Measurements from ENCODE around the gene ESRRG.

Gene ESRRG

GRCh38 chr1:216651826-216652418, 71.3 kb downstream of the ESRRG start:
- in situ Hi-C loops (cut with MboI; ENCODE audit: low pct_unique_long_range_greater_than_20kb, low sequenced_read_pairs) = no loop called here
- no peak for DNase-seq

- in situ Hi-C loops (cut with MboI; ENCODE audit: low pct_unique_long_range_greater_than_20kb, low sequenced_read_pairs) = no loop called here
- DNase-seq = no peak
Measured at GRCh38 chr1:216643176-216643575, 80.1 kb downstream of the ESRRG start.

DNA sequence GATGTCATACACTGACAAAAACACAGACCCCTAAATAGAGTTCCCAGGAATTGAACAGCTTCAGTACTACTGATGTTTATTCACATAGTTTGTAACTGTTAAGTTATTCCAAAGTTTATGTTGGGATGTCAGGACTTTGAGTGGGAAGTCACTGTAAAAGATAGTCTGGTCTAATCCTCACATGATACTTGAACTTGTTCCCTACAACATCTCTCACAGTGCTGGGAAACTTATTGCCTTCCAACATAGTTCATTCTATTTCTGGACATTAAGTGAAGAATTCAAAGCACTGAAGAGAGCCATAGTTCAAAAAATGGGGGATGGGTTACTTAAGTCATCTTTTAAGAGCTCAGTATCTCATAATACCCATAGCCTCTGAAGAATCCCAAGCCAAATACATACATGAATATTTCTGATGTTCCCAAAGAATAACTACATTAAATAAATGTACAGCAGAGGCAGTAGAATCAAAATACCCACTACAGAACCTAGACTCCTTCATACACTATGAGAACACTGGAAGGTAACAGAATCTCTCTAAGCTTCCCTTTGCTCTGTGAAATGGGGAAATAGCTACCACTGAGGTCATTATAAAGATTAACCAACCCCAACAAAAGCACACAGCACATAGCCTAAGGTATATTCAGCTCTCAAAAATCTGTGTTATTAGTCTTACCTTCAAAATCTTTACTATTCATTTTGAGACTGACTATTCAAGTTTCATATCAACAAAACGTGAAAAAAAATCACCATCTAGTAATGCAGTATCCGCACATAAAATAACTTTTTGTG, 81.4 kb downstream of the ESRRG start:
- in situ Hi-C loops (cut with MboI; ENCODE audit: low pct_unique_long_range_greater_than_20kb, low sequenced_read_pairs) = no loop called here
- DNase-seq = no peak

GRCh38 chr1:216640100-216640499, 83.1 kb downstream of the ESRRG start:
- DNase-seq = no peak
- in situ Hi-C loops (cut with MboI; ENCODE audit: low pct_unique_long_range_greater_than_20kb, low sequenced_read_pairs) = no loop called here

DNA sequence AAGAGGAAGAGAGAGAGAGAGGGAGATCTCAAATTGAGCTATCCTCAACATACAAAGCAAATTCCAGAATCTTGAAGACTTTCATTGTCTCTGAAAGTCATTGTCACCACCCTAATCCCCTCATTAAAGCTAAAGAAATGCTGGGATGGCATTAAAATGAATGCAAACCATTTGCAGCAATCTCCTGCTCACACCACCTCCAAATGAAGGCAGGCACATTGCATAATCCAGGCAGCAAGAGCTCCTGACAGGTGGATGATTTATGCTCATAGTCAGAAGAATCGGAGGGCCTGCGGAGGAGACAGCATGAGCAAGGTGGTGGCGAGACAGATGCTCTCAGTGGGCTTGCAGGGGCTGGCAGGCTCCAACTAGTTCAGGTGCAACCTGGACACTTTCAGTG, 90.2 kb downstream of the ESRRG start:
- DNase-seq = no peak
- in situ Hi-C loops (cut with MboI; ENCODE audit: low pct_unique_long_range_greater_than_20kb, low sequenced_read_pairs) = no loop called here

DNA sequence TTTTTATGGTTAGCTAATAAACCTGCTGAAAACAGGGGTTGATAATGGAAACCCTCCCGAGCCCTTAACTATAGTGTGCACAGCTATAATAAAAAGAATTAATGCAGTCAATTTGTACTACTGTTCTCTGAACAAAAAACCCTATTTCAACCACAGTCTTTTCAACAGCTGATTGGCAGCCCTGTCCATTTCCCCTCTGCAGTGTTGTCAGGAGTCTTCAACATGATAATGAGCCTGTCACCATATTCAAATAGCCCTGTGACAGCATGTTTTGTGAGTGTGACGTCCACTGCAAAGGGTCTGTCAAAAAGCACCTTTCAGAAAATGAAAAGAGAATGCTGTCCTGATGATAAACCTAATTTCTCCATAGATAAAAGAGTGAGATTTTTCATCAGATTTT, 92.7 kb downstream of the ESRRG start:
- in situ Hi-C loops (cut with MboI; ENCODE audit: low pct_unique_long_range_greater_than_20kb, low sequenced_read_pairs) = no loop called here
- DNase-seq = no peak

DNA sequence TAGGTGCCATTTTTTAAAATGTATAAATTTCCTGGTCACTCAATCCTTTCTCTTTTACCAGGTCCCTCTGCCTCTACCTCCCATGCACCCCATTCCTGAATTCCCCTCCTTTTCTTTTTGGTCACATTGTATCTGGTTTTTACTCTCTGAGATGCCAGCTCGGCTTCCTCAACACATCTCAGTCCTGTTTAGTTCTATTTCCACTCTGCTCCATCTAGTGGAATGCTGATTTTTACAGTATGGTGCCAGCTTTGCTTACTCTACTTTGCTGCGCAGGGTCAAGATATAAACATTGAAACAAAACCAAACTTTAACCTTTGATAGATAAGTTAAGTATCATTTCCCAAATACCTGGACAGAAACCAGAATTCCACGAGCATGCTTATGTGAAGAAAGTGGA, 96.0 kb downstream of the ESRRG start:
- in situ Hi-C loops (cut with MboI; ENCODE audit: low pct_unique_long_range_greater_than_20kb, low sequenced_read_pairs) = no loop called here
- no peak for DNase-seq

DNA sequence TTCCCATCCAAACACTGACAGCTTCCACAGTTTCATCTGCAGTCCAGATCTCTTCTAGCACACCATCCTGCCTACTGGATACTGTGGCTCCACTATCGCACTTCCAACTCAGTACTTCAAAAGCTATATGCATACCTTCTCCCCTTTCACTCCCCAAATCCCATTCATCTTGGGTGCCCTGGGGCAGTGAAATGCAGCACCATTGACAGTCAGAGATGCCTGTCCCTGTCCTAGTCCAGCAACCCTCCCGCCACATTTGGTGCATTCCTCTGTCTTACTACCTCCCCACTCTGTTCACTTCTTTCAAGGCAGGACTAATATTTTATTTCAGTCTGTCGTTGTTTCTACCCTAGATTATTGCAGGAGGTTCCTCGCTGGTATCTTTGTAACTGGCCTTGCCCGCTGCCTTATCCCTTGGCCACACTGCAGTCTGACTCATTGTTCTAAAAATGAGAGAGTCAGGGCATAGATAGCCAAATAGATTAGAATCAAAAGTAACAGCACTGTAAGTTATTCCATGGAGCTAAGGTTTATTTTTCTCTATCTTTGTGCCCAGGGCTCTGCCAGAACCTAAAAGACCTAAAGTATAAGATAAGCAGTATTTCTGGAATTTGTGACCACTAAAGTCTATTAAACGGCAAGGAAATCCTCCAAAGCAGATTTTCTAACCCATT, 96.7 kb downstream of the ESRRG start:
- DNase-seq = no peak
- in situ Hi-C loops (cut with MboI; ENCODE audit: low pct_unique_long_range_greater_than_20kb, low sequenced_read_pairs) = no loop called here

- in situ Hi-C loops (cut with MboI; ENCODE audit: low pct_unique_long_range_greater_than_20kb, low sequenced_read_pairs) = no loop called here
- no peak for DNase-seq
Measured at GRCh38 chr1:216621536-216621935, 101.7 kb downstream of the ESRRG start.

DNA sequence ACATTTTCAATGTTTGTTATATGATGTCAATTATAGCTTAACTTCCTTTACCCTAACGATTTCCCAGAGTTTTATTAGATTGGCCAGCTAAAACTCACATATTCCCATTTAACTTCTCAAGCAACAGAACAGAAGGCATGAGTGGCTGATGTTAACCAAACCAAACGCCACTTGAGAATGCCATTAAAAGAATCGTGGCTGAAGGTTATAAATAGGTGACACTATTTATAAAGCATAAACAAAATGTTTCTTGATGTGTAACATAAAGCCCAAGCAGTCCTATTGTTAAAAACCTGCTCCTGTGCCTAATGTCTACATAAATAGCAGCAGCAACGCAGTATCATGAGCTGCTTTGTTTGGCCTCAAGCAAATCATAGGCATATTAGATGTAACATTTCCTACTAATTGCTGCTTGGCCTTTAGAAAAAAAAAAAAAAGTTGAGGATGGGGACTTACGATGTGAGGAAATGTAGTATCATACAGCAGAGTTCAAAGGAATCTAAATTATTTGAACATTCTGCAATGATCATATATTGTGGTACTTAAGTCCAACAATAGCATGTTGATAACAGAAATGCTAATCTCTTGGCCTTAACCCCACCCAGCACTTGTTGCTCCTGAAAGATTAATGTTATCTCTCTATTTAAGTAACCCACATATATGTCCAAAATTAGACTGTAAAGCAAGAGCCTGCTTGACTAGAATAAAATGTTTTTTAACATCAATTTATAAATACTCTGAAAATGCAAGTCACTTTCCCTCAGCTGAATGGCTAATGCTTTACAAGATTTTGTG, 106.0 kb downstream of the ESRRG start:
- in situ Hi-C loops (cut with MboI; ENCODE audit: low pct_unique_long_range_greater_than_20kb, low sequenced_read_pairs) = no loop called here
- no peak for DNase-seq

DNA sequence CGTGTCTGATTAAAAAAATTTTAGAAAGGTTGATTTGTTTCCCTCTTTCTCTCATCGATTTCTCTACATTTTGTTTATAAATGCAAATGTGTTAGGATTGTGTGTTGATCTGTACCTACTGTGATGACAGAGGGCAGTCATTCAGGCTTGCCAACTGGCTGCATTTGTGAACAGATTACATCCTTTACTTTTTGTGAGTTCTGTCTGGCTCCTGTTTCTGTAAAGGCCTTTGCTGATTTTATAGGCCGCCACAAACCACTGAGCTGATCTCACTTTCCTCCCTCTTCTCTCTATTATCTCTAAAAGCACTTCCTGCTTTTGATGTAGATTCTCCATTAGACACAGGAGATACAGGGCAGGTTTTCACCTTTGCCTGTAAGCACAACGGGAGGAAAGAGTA, 106.8 kb downstream of the ESRRG start:
- DNase-seq = peak; percentile 1
- in situ Hi-C loops (cut with MboI; ENCODE audit: low pct_unique_long_range_greater_than_20kb, low sequenced_read_pairs) = no loop called here

DNA sequence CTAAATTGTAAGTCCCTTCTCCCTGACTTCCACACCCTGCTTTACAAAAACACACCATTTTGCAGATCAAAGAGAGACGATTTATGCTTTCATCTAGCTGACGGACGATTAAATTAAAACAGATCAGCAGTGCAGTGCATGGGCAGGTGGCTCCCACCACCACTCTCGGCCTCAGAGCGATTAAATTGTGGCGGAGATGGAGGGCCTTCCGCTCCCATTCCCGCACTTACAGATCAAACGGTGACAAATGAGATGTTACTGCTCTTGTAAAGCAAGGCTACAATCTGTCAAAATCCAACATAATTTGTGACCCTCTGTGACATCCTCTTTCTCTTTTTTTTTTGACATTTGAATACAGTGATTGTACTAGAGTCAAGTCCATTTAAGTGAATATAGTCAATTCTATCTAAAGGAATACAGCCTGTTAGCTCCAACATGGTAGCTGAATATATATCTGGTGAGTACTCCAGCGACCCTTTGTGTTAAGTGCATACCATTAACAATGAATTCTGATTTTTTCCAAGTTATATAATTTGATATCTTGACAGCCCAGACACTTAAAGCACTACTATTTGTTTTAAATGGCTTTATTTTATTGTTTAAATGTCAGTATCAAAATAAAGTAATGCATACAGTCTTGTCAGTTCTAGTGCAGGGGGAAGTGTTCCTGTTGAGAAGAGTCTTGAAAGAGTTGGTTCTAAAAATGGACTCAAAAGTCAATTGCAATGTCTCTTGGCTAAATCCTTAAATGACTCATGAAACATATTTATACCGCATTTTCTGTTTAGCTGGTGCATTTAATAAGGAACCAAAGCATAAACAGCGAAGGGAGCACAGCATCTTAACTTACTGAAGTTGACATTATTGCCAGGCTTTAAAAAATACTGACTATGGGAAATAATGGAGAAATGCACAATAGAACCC, 109.0 kb downstream of the ESRRG start:
- DNase-seq = no peak

DNA sequence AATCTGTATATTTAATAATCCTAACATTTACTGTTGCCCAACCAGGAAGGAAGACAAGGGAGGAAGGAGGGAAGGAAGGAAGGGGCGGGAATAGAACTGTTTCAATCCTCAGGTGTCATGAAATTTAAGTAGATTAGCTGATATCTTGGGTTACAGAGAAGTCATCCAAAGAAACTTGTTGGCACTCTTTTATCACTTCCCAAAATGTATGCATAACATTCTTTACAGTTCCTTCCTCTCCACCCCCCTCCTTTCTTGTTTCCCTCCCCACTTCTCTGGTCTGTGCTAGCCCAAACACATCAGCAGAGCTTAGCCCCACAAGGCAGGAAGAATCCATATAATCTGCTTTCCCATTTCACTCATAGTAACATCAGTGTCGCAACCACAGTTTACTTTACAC, 110.9 kb downstream of the ESRRG start:
- in situ Hi-C loops (cut with MboI; ENCODE audit: low pct_unique_long_range_greater_than_20kb, low sequenced_read_pairs) = no loop called here
- no peak for DNase-seq

More for the DNA sequence above, 109.0 kb downstream of the ESRRG start:
- in situ Hi-C loops (cut with MboI; ENCODE audit: low pct_unique_long_range_greater_than_20kb, low sequenced_read_pairs) = no loop called here

DNA sequence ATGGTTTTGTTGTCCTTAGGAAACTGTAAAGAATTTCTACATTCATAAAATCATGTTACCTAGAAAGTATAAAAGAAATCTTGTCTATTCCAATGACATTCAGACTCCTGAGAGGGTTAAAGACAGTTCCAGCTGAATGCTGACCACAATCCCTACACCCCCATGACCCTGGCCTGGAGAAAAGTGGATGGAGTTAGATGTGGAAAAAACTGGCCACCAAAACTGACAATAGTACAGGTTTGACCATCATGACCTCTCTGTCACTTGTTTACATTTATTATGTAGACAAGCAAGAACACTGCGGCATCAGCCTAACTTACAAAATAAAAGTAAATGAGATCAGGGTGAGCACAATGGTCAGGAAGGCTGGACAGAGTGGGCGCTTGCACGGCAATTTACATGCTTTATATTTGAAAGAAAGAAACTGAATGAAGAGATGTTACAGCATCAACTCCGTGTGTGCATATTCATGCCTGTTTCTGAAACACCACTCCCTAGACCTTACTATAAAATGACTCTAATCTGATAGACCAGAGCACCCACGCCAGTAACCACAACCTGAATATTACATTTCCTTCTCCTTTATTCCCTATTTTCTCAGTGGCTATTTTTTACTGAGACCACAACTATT, 116.0 kb downstream of the ESRRG start:
- in situ Hi-C loops (cut with MboI; ENCODE audit: low pct_unique_long_range_greater_than_20kb, low sequenced_read_pairs) = no loop called here
- DNase-seq = no peak

DNA sequence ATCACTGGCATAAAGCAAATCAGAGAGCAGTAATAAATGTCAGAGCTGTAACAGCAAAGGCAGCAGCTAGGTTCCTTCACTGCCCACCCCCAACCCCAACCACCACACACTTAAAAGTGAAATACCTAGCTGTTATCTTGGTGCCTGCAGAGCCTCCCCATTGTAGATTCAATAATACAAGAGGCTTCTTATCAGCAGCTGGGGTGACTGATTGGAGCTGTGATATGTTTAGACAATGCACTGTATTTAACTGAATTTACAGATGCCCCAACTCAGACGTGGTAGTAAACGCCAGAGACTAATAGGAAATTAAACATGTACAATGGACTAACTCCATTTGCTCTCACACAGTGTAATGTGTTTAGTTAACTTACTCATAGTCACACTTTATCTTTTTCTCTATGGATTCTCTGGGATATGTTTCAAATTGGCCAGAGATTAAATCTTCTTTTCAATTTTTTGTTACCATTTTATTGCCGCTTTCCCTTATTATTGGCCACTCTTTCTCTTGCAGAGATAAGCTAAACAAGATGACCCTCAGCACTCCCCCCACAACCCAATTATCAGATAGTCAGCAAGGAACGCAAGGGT, 117.1 kb downstream of the ESRRG start:
- no peak for DNase-seq

GRCh38 chr1:216604771-216605170, 118.5 kb downstream of the ESRRG start:
- in situ Hi-C loops (cut with MboI; ENCODE audit: low pct_unique_long_range_greater_than_20kb, low sequenced_read_pairs) = no loop called here
- no peak for DNase-seq

More for the DNA sequence above, 117.1 kb downstream of the ESRRG start:
- in situ Hi-C loops (cut with MboI; ENCODE audit: low pct_unique_long_range_greater_than_20kb, low sequenced_read_pairs) = no loop called here

DNA sequence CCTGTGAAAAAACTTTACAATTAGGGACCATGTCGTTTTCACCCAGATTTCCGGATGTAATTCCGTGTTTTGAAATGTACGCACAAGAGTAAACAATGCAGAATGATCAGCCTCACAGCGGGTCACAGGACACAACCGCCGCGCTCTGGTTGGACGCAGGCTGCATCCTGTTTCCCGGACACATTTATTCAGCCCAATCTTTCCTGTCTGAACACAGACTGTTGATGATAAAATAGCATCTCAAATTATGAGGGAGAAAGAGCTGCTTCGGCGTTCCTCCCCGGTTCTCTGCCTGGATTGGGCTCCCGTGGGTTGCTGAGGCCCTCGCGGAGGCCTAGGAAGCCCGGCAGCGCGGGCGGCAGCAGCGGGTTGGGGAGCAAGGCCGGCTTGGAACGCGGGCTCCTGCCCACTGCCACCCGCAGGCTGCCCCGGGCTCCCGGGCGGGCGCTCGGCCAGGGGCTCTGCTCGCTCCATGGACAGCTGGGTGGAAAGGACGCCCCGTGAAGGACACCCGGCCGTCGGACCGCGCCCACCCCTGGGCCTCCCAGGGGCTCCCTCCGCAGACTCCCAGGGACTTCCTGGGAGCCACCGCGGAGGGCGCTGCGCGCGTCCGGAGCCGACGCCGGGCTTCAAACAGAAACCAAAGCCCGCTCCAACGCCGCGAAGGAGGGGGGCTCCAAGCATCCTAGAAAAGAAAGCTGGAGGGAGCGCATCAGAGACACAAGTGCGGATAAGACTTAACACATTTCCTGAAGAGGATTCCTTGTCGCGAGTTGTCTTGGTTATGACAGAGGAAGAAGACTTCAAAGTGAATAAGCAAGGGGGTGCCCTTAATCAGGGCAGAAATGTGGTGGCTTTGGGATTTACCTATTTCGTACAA, 122.3 kb downstream of the ESRRG start:
- DNase-seq = no peak
- in situ Hi-C loops (cut with MboI; ENCODE audit: low pct_unique_long_range_greater_than_20kb, low sequenced_read_pairs) = no loop called here

All from KBM-7 (cell line).